NOMO-1 (cell line): Measurements from ENCODE around the gene PTPRE.

ENCODE experiments used
- DNase-seq, 2 experiments: peaks; one replicate each; lab custom pipeline; 2025; ENCODE audit not compliant: unreplicated experiment in 2 of 2; lab: John Stamatoyannopoulos, UW

The PTPRE gene

GRCh38 chr10:127947211-127947610 is 40.3 kb downstream of the PTPRE start:
- DNase-seq: peak; percentile 36 to 53

DNA sequence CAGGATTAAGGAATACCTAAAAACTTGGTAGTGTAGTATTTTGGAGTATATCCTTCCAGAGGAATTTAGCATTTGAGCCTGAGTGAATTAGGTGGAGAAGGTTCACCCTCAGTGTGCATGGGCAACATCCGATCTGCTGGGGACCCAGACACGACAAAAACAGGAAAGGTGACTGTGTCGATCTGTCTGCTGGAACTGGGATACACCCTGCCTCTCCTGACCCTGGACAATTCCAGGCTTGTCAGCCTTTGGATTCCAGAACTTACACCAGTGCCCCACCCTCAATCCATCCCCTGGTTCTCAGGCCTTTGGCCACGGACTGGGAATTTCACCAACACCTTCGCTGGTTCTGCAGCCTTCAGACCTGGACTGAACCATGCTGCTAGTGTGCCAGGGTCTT is 41.9 kb downstream of the PTPRE start:
- DNase-seq: no peak

- DNase-seq: no peak
Measured at GRCh38 chr10:127949831-127950230, 42.9 kb downstream of the PTPRE start.

DNA sequence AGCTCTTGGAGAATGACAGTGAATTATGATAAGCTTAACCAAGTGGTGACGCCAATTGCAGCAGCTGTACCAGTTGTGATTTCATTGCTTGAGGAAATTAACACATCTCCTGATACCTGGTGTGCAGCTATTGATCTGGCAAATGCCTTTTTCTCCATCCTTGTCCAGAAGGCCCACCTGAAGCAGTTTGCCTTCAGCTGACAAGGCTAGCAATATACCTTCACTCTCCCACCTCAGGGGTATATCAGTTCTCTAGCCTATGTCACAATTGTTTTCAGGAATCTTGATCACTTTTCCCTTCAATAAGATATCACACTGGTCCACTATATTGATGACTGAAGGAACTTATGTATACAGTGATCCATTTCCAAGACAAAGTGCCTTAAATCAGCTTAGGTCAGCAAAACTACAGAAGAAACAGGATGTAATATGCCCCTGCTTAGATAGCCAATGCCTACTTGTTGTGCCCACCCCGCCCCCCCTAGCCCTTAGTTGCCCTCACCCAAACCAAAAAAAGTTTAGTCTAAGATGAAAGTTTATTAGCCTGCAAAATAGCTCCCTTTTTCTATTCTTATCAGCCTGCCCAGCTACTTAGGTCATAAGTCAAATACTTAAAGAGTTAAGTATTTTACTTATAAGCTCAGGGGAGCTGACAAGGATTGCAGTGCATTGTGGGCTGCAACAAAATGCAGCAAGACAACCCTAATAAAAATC is 45.1 kb downstream of the PTPRE start:
- no peak for DNase-seq

DNA sequence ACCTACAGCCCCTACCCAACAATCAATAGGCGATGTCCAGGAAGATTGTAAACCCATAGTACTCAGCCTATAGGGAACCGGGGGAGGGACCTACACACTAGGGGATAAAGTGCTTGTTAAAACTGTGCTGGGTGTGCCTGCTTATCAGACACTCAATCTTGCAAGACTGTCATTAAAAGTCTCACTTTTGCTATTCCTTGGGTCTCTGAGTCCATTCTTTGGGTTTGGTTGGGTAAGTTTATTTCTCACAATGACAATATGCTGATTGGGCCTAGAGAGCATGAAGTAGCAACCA is 45.6 kb downstream of the PTPRE start:
- DNase-seq: no peak

DNA sequence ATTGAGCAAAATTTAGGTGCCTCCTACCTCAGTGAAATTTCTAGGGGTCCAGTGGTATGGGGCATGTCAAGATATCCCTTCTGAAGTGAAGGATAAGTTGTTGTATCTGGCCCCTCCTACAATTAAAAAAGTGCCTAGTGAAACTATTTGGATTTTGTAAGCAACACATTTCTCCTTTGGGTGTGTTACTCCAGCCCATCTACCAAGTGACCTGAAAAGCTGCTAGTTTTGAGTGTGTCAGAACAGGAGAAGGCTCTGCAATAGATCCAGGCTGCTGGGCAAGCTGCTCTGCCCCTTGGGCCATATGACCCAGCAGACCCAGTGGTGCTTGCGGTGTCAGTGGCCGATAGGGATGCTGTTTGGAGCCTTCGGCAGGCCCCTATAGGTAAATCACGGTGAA is 46.0 kb downstream of the PTPRE start:
- no peak for DNase-seq

- DNase-seq: no peak
Measured at GRCh38 chr10:127953876-127954275, 47.0 kb downstream of the PTPRE start.

DNA sequence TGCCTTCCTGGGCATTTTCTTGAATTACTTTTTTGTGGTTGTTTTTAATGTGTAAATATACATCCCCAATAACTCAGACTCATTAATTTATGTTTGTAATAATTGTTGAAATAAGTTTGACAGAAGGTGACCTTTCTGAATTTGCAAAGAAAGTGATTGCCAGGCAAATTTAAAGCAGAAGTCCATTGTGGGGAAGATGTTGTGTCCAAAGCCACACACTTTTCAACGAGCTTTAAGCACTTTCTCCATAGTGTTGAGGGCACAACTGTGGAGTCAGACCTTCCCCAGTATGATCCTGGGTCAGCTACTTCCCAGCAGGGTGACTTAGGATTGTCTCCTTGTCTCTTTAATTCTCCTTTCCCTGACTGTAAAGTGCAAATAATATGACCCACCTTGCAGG is 52.5 kb downstream of the PTPRE start:
- no peak for DNase-seq

DNA sequence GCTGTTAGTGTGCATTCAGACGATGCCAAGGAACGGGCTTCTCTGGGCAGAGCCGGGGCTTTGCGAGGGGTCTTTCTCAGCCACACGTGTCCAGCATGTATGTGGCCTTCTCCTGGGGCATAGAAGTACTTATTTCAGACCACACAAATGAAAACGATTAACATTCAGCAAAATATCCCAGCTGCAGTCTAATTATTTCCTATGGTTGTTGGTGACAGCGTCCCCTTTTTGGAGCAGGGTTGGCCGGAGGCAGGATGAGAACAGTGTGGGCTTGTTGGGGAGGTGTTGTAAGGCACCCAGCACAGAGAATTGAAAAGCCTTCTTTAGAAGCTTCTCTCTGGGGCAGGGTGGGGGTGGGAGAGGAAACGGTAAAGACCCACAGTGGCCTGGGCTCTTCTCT is 54.2 kb downstream of the PTPRE start:
- no peak for DNase-seq

DNA sequence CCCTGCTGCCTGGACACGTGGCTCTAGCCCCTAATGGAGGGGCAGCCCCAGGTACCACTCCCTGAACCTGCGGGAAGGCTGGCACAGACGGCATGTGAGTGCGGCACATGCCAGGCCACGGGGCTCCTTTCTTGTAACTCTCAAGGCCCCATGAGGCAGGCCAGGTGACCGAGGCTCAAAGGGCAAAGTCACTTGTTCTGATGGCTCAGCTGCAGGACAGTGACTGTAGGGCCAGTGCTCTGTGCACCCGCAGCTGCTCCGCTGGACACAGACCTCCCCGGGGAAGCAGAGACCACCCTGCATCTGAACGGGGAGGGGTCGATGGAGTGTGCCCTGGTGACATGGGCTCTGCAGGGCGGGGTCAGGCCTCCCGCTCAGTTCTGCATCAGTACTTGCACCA is 55.3 kb downstream of the PTPRE start:
- DNase-seq: no peak

GRCh38 chr10:127963136-127963535 is 56.2 kb downstream of the PTPRE start:
- DNase-seq: no peak

DNA sequence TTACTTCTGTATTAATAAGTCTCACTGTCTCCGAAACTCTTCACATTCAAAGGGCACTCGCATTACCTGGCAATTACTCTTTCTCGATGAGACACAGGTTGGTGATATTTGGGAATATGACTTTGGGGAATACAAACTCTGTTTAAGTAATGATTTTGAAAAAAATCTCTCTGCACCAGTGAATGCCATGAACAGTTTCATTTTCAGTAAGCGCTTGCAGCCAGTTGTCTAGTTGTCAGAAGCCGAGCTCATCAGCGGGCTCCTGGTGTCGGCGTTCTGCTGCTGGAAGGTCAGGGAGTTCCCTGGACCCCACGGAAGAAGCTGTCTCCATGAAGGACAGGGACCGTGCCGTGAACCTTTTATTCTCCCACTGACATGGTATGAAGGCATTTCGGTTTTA is 57.7 kb downstream of the PTPRE start:
- no peak for DNase-seq

DNA sequence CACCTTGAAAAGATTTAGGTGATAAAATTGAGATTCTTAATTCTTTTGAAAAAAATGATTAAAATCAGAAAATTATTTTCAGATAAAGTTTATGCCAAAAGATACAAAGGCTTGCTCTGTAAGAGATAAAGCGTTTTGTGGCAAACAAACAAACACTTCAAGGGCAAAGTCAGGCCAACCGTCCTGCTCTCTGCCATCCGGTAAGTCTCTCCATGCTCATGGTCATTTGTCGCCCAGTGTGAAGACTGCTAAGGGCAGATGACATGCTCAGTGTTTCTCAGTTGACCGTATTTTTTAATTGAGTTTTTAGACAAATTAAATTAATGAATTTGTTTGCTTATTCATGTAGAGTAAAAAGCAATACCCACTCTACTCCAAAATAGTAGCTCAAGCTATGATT is 60.0 kb downstream of the PTPRE start:
- no peak for DNase-seq

DNA sequence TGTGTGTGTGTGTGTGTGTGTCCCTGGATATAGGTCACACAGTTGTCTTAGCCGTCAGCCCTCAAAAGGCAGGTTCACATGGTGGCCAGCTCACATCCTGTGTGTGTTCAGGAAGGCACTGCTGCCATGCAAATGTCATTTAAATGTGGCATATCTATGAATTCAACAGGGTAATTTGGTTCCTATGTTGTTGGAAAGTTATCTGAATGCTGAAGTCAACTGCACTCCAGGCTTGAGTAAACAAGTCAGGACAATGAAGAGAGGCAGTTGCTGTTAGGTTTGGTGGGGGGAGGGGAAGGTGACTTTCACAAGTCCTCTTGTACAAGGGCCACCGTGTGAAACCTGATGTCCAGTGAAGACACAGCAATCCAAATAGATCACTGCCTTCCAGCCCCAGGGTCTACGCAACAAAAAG is 61.1 kb downstream of the PTPRE start:
- DNase-seq: no peak

GRCh38 chr10:127968659-127969058 is 61.8 kb downstream of the PTPRE start:
- no peak for DNase-seq

GRCh38 chr10:127971101-127971946 is 64.4 kb downstream of the PTPRE start:
- DNase-seq: no peak

- no peak for DNase-seq
Measured at GRCh38 chr10:127971963-127972615, 65.2 kb downstream of the PTPRE start.

- DNase-seq: no peak
Measured at GRCh38 chr10:127972751-127973357, 66.0 kb downstream of the PTPRE start.

DNA sequence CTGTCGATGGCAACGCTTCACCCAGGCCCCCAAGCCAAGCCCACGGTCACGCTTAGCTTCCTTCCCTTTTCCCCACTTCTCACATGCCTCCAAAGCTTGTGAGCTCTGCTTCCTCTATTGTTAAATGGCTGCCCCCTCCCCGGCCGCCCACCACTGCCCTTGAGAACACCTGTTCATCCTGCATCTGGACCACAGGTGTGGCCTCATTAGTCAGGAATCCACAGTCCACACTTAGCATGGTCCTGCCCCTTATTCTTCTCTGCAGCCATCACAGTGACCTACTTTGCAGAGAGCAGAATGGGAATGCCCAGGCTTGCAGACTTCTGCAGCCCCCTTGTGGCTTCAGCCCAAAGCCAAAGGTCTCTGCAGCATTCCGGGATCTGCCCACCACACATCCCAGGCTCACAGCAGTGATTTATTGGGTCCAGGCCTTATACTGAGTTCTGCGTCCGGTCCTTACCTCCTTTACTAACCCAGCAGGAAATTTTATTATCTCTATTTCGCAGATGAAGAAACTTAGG is 66.9 kb downstream of the PTPRE start:
- peak; percentile 10 to 26 for DNase-seq

GRCh38 chr10:127974911-127975310 is 68.0 kb downstream of the PTPRE start:
- DNase-seq: no peak

DNA sequence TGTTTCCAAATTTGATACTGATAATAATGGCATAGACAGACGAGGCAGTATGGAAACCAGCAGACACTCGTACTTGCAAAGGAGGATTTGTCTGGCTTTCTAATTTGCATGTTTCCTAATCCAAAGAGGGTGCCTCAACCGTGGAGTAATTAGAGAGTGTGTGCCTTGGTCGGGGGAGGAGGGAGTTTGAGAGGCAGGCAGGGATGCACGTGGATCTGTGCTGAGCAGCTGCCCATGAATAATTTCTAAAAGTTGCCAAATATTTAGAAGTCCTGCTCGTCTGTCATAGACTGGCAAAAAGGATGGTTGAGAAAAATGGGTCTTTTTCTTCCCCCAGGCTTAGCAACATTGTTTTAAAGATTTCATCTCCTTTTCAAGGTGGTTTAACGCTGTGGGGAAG is 69.4 kb downstream of the PTPRE start:
- peak; percentile 15 to 23 for DNase-seq
